Ovary (tissue), 3 donors: Measurements from ENCODE around the gene TAS1R1.

Experiments used
- EP300 ChIP-seq: sonication (generic); formaldehyde crosslinking; IDR thresholded peaks from one replicate; pipeline ENCODE4 v1.6.1; 2017; ENCODE audit warnings: antibody characterized with exemption
- POLR2A ChIP-seq: fragments of 450-650 bp; IDR thresholded peaks from one replicate; pipeline ENCODE4 v1.6.1; 2017; ENCODE audit warnings: antibody characterized with exemption, mild to moderate bottlenecking, moderate library complexity
- TF ChIP-seq, protein P1 (sequence below), 3 donors: fragments of 450-650 bp in 2 of 3; fragments of 200-600 bp in 1 of 3; IDR thresholded peaks; one replicate each; pipeline versions ENCODE4 v1.5.1 to v1.8.0; 2016 to 2022; ENCODE audit warnings: antibody characterized with exemption in 3 of 3, mild to moderate bottlenecking in 1 of 3
- donor health status: DM: no; HTN: no; CAD: no.

DNA sequence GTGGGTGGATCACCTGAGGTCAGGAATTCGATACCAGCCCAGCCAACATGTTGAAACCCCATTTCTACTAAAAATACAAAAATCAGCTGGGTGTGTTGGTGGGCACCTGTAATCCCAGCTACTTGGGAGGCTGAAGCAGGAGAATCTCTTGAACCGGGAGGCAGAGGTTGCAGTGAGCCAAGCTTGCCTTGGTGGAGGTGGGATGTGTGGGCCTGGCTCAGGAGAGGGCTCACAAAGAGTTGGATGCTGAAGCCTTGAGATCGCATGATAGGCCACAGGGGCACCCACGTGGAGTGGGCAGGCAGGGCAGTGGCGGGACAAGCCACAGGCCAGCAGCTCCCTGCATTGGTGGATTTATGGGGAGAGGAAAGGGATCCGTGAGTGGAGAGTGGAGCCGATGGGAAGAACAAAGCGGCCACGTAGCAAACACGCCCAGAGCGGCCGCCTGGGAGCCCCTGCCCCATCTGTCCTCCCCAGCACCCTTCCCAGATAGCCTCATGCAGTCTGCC, 73.9 kb downstream of the TAS1R1 start:
- TF ChIP-seq, protein P1, sequence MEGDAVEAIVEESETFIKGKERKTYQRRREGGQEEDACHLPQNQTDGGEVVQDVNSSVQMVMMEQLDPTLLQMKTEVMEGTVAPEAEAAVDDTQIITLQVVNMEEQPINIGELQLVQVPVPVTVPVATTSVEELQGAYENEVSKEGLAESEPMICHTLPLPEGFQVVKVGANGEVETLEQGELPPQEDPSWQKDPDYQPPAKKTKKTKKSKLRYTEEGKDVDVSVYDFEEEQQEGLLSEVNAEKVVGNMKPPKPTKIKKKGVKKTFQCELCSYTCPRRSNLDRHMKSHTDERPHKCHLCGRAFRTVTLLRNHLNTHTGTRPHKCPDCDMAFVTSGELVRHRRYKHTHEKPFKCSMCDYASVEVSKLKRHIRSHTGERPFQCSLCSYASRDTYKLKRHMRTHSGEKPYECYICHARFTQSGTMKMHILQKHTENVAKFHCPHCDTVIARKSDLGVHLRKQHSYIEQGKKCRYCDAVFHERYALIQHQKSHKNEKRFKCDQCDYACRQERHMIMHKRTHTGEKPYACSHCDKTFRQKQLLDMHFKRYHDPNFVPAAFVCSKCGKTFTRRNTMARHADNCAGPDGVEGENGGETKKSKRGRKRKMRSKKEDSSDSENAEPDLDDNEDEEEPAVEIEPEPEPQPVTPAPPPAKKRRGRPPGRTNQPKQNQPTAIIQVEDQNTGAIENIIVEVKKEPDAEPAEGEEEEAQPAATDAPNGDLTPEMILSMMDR (IDR thresholded peaks at IDR 0.05) = no peak
- no peak for TF ChIP-seq EP300
- TF ChIP-seq POLR2A = no peak
